ENCODE results near the gene FANCC.

Gene FANCC

DNA sequence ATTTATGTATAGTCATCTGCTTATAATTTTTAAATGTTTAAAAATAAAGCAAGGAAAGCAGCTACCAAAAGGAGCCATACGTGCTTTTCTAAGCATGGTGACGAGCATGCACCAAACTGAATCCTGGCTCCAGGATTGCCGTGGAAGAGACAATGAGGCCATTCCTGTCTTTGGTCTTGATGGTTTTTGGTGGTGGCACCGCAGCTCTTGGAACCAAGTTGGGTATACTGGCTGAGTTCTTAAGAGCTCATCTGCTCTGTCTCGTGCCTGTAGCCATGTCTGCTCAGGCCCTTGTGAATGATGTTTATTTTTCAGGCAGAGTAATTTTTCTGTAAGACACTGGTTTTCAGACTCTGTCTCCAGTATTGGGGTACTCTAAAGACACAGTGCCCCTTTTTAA, 246.1 kb downstream of the FANCC start:
- TF ChIP-seq CTCF (conservative IDR thresholded peaks at IDR 0.05; ENCODE audit: low read length): no peak
- no peak overlapping the region for H3K4me3 ChIP-seq (ENCODE audit: low read length)
- DNase-seq (ENCODE audit: low read depth): no peak

DNA sequence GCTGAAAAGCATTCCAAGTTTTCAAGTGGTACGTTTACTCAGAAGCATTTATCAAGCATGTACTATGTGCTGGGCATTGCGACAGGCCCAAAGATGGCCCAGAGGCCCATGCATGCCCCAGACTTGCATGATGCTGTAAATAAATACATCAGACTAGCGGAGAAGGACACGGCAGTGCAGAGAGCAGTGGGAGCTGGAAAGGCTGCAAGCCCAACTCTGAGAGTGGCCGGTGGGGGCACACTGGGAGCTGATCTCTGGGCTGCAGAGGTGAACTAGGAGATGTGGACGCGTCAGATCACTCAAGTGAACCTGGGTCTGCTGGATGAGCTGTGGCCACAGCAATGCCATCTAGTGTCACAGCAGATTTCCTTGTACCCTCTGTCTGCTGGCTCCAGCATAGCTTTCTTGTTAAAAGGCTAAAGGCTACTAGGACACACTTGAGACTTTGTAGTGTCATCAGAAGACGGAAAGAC, 246.9 kb downstream of the FANCC start:
- no peak for DNase-seq (ENCODE audit: low read depth)
- H3K4me3 ChIP-seq (ENCODE audit: low read length): no peak overlapping the region
- TF ChIP-seq CTCF (conservative IDR thresholded peaks at IDR 0.05; ENCODE audit: low read length): no peak; the same call in 1 of the 2 replicates

DNA sequence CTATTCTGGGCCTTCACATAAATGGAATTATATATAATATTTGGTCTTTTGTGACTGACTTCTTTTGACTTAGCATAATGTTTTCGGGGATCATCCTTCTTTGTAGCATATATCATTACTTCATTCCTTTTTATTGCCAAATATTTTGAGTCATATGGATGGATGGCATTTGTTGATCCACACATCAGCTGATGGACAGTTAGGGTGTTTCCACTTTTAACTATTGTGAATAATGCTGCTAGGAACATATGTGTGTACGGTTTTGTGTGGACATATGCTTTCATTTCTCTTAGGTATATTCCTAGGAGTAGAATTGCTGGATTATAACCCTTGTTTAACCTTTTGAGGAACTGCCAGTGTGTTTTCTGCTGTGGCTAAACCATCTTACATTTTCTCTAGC, 249.6 kb downstream of the FANCC start:
- TF ChIP-seq CTCF (conservative IDR thresholded peaks at IDR 0.05; ENCODE audit: low read length): no peak
- DNase-seq (ENCODE audit: low read depth): no peak
- H3K4me3 ChIP-seq (ENCODE audit: low read length): no peak overlapping the region

DNA sequence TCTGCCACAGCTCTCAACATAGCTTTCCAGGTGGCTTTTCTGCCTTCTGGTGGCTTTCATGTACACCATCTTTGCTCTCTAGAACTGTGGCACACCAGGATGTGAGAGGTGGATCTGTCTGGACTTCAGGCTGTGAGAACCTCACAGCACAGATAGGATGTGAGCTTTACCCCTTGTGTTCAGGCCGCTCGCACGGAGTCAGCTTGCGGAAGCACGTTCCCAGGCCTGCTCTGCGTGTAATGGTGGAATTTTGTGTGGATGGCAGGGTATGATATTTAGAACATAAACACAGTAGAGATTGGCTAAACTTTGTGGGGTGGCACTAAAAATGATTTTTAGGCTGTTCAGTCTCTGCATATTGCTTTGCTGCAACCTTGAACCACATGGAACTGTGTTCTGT, 250.5 kb downstream of the FANCC start:
- no peak for DNase-seq (ENCODE audit: low read depth)
- H3K4me3 ChIP-seq (ENCODE audit: low read length): no peak overlapping the region
- no peak for TF ChIP-seq CTCF (conservative IDR thresholded peaks at IDR 0.05; ENCODE audit: low read length)

GRCh38 chr9:95065224-95065623, 252.3 kb downstream of the FANCC start:
- H3K4me3 ChIP-seq (ENCODE audit: low read length): no peak overlapping the region
- TF ChIP-seq CTCF (conservative IDR thresholded peaks at IDR 0.05; ENCODE audit: low read length): no peak
- DNase-seq (ENCODE audit: low read depth): no peak

DNA sequence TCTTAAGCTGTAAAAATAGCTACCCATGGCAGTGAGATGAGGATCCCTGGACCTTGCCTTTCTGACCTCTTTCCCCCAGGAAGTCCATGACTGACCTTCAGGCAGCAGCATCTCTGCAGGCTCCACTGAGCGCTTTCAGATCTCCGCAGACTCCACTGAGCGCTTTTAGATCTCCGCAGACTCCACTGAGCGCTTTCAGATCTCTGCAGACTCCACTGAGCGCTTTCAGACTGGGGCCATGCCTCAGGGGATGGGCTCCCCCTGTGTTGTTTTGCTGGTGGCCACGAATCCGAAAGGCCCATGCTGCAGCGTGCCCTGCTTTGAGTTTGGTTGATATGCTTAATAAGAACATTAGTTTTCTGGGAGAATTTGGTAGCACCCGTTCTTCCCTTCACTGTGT, 254.2 kb downstream of the FANCC start:
- no peak overlapping the region for H3K4me3 ChIP-seq (ENCODE audit: low read length)
- TF ChIP-seq CTCF (conservative IDR thresholded peaks at IDR 0.05; ENCODE audit: low read length): no peak
- DNase-seq (ENCODE audit: low read depth): no peak

DNA sequence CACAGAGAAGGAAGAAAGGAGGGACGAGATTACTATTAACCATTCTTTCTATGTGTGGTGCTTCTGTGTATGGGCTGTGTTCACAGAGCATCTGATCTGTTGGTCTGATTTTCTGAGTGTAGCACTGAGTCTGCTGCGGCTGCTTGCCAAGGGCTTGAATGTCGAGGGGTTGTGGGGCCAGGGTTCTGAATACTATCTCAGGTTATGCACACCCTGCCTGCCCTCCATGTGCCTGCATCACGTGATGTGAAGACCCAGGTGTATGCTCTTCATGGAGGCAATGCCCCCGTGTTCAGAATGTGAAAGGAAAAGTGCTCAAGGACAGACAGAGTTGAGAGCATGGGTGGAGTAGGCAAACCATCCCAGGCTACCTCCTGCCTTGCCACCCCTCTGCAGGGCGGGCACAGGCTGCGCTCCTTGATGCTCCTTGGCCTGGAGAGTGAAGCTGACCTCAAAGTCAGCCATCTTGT, 254.9 kb downstream of the FANCC start:
- no peak for DNase-seq (ENCODE audit: low read depth)
- H3K4me3 ChIP-seq (ENCODE audit: low read length): no peak overlapping the region
- no peak for TF ChIP-seq CTCF (conservative IDR thresholded peaks at IDR 0.05; ENCODE audit: low read length)

Data from AG10803 (cell line).